HepG2 (cell line): ENCODE data around the gene MNT. TPM values are rescaled to one million over a fixed set of nuclear protein-coding genes. Genes with fewer than 3 reads are reported as not detected.
"Not testable (repeated sequence)": the region's sequence is repeated elsewhere in the genome, so short reads cannot be mapped to it uniquely, and the experiment has no call there.

Source experiments
- ATAC-seq: fragments of 200-7000 bp; cut with Tn5 transposase; 3 replicates; pipeline ENCODE4 v1.9.1; 2020; ENCODE audit warnings: mild to moderate bottlenecking, moderate library complexity
- BruUV-seq: library from RNA; stranded (reverse); fragments of 400-500 nt; replicated peaks from 2 replicates; lab custom pipeline; 2021; lab: Mats Ljungman, UMichigan
- CTCF ChIA-PET: fragments of 300-600 bp; formaldehyde crosslinking; extraction: SDS; loops from one replicate; lab custom pipeline; 2021; ENCODE audit warnings: low total read pairs, inconsistent platforms, low intra/inter-chr PET ratio; lab: Yijun Ruan, JAX
- POLR2A ChIA-PET: fragments of 350-600 bp; sonication (Branson Sonifier 250); formaldehyde crosslinking; loops from one replicate; lab custom pipeline; 2020; ENCODE audit warnings: antibody characterized with exemption, inconsistent platforms; lab: Yijun Ruan, JAX
- DNase-seq: peaks from one replicate; pipeline ENCODE4 v3.0.0-alpha.2; 2015; ENCODE audit warnings: low spot score
- FAIRE-seq: peaks from 3 replicates; lab custom pipeline; 2011; peaks lifted over from hg19 to GRCh38; lab: Jason Lieb, UNC
- H2AFZ ChIP-seq: one replicate; pipeline ENCODE4 v1.6.1; 2011; ENCODE audit warnings: low read length, inconsistent platforms
- H3K27ac ChIP-seq: fragments of 300-600 bp; 3 replicates; pipeline ENCODE4 v1.8.0; 2011; ENCODE audit warnings: mixed run types, mild to moderate bottlenecking, mixed read lengths, low read length, inconsistent platforms; ENCODE audit not compliant: insufficient read depth; ENCODE audit errors: extremely low read length
- H3K27me3 ChIP-seq, 2 experiments: fragments of 200-600 bp in 1 of 2; 2 replicates in 1 of 2; 3 replicates in 1 of 2; pipeline versions ENCODE4 v1.6.0 to v1.8.0; 2011; ENCODE audit warnings: low read length in 2 of 2, mild to moderate bottlenecking in 2 of 2, moderate library complexity in 2 of 2, inconsistent platforms in 1 of 2; ENCODE audit not compliant: insufficient read depth in 2 of 2, control insufficient read depth in 1 of 2
- H3K36me3 ChIP-seq, 2 experiments: fragments of 200-600 bp in 1 of 2; replicated peaks in 1 of 2; 2 replicates in 1 of 2; 3 replicates in 1 of 2; pipeline versions ENCODE4 v1.5.1 to v1.8.0; 2011; ENCODE audit warnings: low read length in 2 of 2, inconsistent platforms in 1 of 2; ENCODE audit not compliant: insufficient read depth in 2 of 2, control insufficient read depth in 1 of 2
- H3K4me1 ChIP-seq: 2 replicates; pipeline ENCODE4 v1.5.1; 2012; ENCODE audit warnings: low read length, inconsistent platforms; ENCODE audit not compliant: insufficient read depth
- H3K4me2 ChIP-seq: 2 replicates; pipeline ENCODE4 v1.6.0; 2011; ENCODE audit warnings: low read depth, low read length, inconsistent platforms
- H3K4me3 ChIP-seq, 3 experiments: fragments of 200-600 bp in 1 of 3; sonication (generic), shearing (Covaris generic) in 1 of 3; replicated peaks in 1 of 3; 2 replicates each; pipeline ENCODE4 v1.5.1; 2011 to 2016; ENCODE audit warnings: low read length in 3 of 3, inconsistent platforms in 2 of 3, low read depth in 2 of 3, mild to moderate bottlenecking in 2 of 3, control low read depth in 1 of 3, mixed read lengths in 1 of 3; ENCODE audit not compliant: insufficient read depth in 1 of 3
- H3K79me2 ChIP-seq: one replicate; pipeline ENCODE4 v1.6.1; 2011; ENCODE audit warnings: low read length, inconsistent platforms; ENCODE audit not compliant: insufficient read depth
- H3K9ac ChIP-seq: 2 replicates; pipeline ENCODE4 v1.6.0; 2011; ENCODE audit warnings: mild to moderate bottlenecking, low read depth, low read length, inconsistent platforms; ENCODE audit not compliant: insufficient read depth
- H3K9me3 ChIP-seq: 2 replicates; pipeline ENCODE4 v1.5.1; 2012; ENCODE audit warnings: mild to moderate bottlenecking, low read length
- H4K20me1 ChIP-seq: 2 replicates; pipeline ENCODE4 v1.6.0; 2011; ENCODE audit warnings: inconsistent platforms, mild to moderate bottlenecking, low read length, moderate library complexity; ENCODE audit not compliant: insufficient read depth
- CREM ChIP-seq, 2 experiments: sonication (generic) in 1 of 2; formaldehyde crosslinking in 1 of 2; IDR thresholded peaks; 2 replicates each; pipeline versions ENCODE4 v1.4.0 to v1.6.1; 2016 to 2020; ENCODE audit warnings: antibody characterized with exemption in 1 of 2, mild to moderate bottlenecking in 1 of 2, missing genetic modification reagents in 1 of 2
- KDM5B ChIP-seq: sonication (generic); formaldehyde crosslinking; IDR thresholded peaks from 2 replicates; pipeline ENCODE4 v1.4.0; 2020; ENCODE audit warnings: missing genetic modification reagents, mild to moderate bottlenecking, borderline replicate concordance
- KMT2B ChIP-seq: IDR thresholded peaks from 2 replicates; pipeline ENCODE4 v1.6.1; 2016; ENCODE audit warnings: missing genetic modification reagents, missing compliant biosample characterization
- MBD4 ChIP-seq: IDR thresholded peaks from 2 replicates; pipeline ENCODE4 v1.6.1; 2012; ENCODE audit warnings: low read length, inconsistent platforms, borderline replicate concordance
- PATZ1 ChIP-seq: sonication (generic); formaldehyde crosslinking; IDR thresholded peaks from 2 replicates; pipeline ENCODE4 v1.4.0; 2020; ENCODE audit warnings: missing genetic modification reagents
- SP2 ChIP-seq: sonication (generic); formaldehyde crosslinking; IDR thresholded peaks from 2 replicates; pipeline ENCODE4 v1.5.1; 2020; ENCODE audit warnings: mild to moderate bottlenecking, missing genetic modification reagents
- TCF7L2 ChIP-seq: IDR thresholded peaks from 2 replicates; pipeline ENCODE4 v1.6.1; 2011; ENCODE audit warnings: mild to moderate bottlenecking, low read depth, low read length, moderate library complexity
- TFE3 ChIP-seq: IDR thresholded peaks from 2 replicates; pipeline ENCODE4 v1.6.1; 2016
- ZC3H13 ChIP-seq: sonication (generic); formaldehyde crosslinking; IDR thresholded peaks from 2 replicates; pipeline ENCODE4 v1.8.1; 2023; ENCODE audit warnings: mild to moderate bottlenecking, missing genetic modification reagents, moderate library complexity
- ZNF564 ChIP-seq: sonication (generic); formaldehyde crosslinking; IDR thresholded peaks from 2 replicates; pipeline ENCODE4 v1.8.1; 2023; ENCODE audit warnings: mild to moderate bottlenecking, missing genetic modification reagents
- ZNF569 ChIP-seq: sonication (generic); formaldehyde crosslinking; IDR thresholded peaks from 2 replicates; pipeline ENCODE4 v1.5.0; 2020; ENCODE audit warnings: mild to moderate bottlenecking, missing genetic modification reagents, moderate library complexity, borderline replicate concordance
- WGBS: methylation state at CpG from one replicate; pipeline ENCODE4 v1.1.6; 2017; ENCODE audit warnings: low lambda C conversion rate; 5-methylcytosine and 5-hydroxymethylcytosine counted together
- in situ Hi-C: cut with HindIII; loops from 2 replicates; pipeline ENCODE4 v1.10.0; 2017; ENCODE audit warnings: low pct_unique_long_range_greater_than_20kb; ENCODE audit not compliant: extremely low pct_ligation_motif_present
- intact Hi-C: fragments of 100-400 bp; cut with micrococcal nuclease; formaldehyde crosslinking; loops from one replicate; pipeline ENCODE4 v1.10.0; 2022; ENCODE audit not compliant: unreplicated experiment
- polyA plus RNA-seq, 8 experiments: library from polyadenylated mRNA; depleted of rRNA in 3 of 8; stranded (reverse) in 7 of 8; unstranded in 1 of 8; fragments of >200 nt; fragmentation: Illumina TruSeq in 4 of 8; extraction: Trizol in 4 of 8; gene quantifications; 2 replicates each; pipeline versions ENCODE4 v1.2.1 to v1.2.3, GENCODE V29; 2011 to 2016; ENCODE audit warnings: low read depth in 4 of 8, missing spikeins in 1 of 8, mixed read lengths in 1 of 8; ENCODE audit not compliant: insufficient read depth in 1 of 8
- total RNA-seq, 5 experiments: library from RNA; depleted of rRNA; stranded (reverse); fragments of >200 nt; fragmentation: Illumina TruSeq; extraction: Trizol; gene quantifications; 2 replicates each; pipeline ENCODE4 v1.2.3, GENCODE V29; 2016; ENCODE audit warnings: low read depth in 1 of 5

Gene MNT
- total and polyA plus RNA-seq, 2 of the 13 experiments (the other 11 are each of a cell fraction or from before 2014, with no cell fraction given) = 2.1 to 3.5 TPM

GRCh38 chr17:2439997-2440396 is 39.1 kb upstream of the MNT start:
- Histone ChIP-seq H3K4me1 (peaks cover 11% of the 10 kb centered on the region), H3K36me3 (peaks cover 15 to 42% of the 10 kb centered on the region in 2 experiments)
- H4K20me1 ChIP-seq, FAIRE-seq, H3K4me3 ChIP-seq, ATAC-seq, intact Hi-C loops, in situ Hi-C loops, H3K79me2 ChIP-seq, DNase-seq, H2AFZ ChIP-seq, CTCF ChIA-PET, H3K9me3 ChIP-seq, H3K4me2 ChIP-seq, H3K27ac ChIP-seq, BruUV-seq, H3K27me3 ChIP-seq, H3K9ac ChIP-seq: not testable (repeated sequence)
- POLR2A ChIA-PET = interaction anchor here (1.2 kb wide), 1 partner anchor 41 kb away, joined by 3 read pairs; no protein-coding TSS in a partner anchor
- WGBS = 94% methylated on average over 6 of the region's 6 CpGs

GRCh38 chr17:2438823-2439222 is 38.0 kb upstream of the MNT start:
- DNase-seq (no peak), FAIRE-seq (no peak), ATAC-seq (no peak)
- TF ChIP-seq SP2 = no peak
- no peak for TF ChIP-seq ZNF564
- TF ChIP-seq MBD4 = no peak
- TF ChIP-seq CREM (IDR thresholded peaks at IDR 0.05) = no peak
- TF ChIP-seq CREM (CRISPR knock-in tag; IDR thresholded peaks at IDR 0.05) = no peak
- no peak for TF ChIP-seq TCF7L2
- TF ChIP-seq ZNF569 (CRISPR knock-in tag) = no peak
- TF ChIP-seq PATZ1 (CRISPR knock-in tag) = no peak
- TF ChIP-seq TFE3 (CRISPR knock-in tag) = no peak
- no peak for TF ChIP-seq ZC3H13
- TF ChIP-seq KMT2B (CRISPR knock-in tag) = no peak
- TF ChIP-seq KDM5B (CRISPR knock-in tag) = no peak
- Histone ChIP-seq H3K4me2 (no peak overlapping the region), H3K27ac (no peak overlapping the region), H2AFZ (no peak overlapping the region), H3K27me3 (no peaks in the 10 kb centered on the region), H3K79me2 (no peaks in the 10 kb centered on the region), H3K36me3 (peaks cover 15 to 52% of the 10 kb centered on the region in 2 experiments), H4K20me1 (no peaks in the 10 kb centered on the region), H3K9me3 (no peaks in the 10 kb centered on the region), H3K4me1 (peaks cover 11% of the 10 kb centered on the region), H3K4me3 (no peak overlapping the region), H3K9ac (no peak overlapping the region)
- WGBS = 98% methylated on average over 6 of the region's 6 CpGs
- ChIA-PET POLR2A (no interaction called here), CTCF (no interaction called here)
- in situ Hi-C loops = no loop called here
- no TSS peak for BruUV-seq
- intact Hi-C loops = no loop called here
